HCEC 1CT (cell line): ENCODE measurements around the gene CPNE7.

ENCODE experiments used
- DNase-seq: peaks from one replicate; pipeline ENCODE4 v3.0.0-alpha.2; 2017

Gene CPNE7

GRCh38 chr16:89550421-89551007 is 25.0 kb upstream of the CPNE7 start:
- DNase-seq: no peak

GRCh38 chr16:89552329-89552728 is 23.2 kb upstream of the CPNE7 start:
- DNase-seq: no peak

GRCh38 chr16:89552913-89553312 is 22.6 kb upstream of the CPNE7 start:
- DNase-seq: no peak

GRCh38 chr16:89553733-89554132 is 21.8 kb upstream of the CPNE7 start:
- DNase-seq: no peak

GRCh38 chr16:89554343-89554742 is 21.2 kb upstream of the CPNE7 start:
- no peak for DNase-seq

GRCh38 chr16:89555265-89555664 is 20.3 kb upstream of the CPNE7 start:
- no peak for DNase-seq

GRCh38 chr16:89555780-89556179 is 19.8 kb upstream of the CPNE7 start:
- no peak for DNase-seq

GRCh38 chr16:89556750-89557689 is 18.5 kb upstream of the CPNE7 start:
- peak; percentile 43 for DNase-seq

- no peak for DNase-seq
These were observed 17.7 kb upstream of the CPNE7 start for GRCh38 chr16:89557690-89558490.

GRCh38 chr16:89560378-89561141 is 15.0 kb upstream of the CPNE7 start, which contains the start of gene RPL13:
Gene RPL13, plus strand, starts transcription at chr16:89560682. Its CDS starts 278 bp downstream, at chr16:89560960.
- peak; percentile 95 for DNase-seq

- DNase-seq: no peak
These were observed 14.2 kb upstream of the CPNE7 start for GRCh38 chr16:89561142-89561883.

- no peak for DNase-seq
These were observed 13.5 kb upstream of the CPNE7 start for GRCh38 chr16:89561884-89562599.

- no peak for DNase-seq
These were observed 12.6 kb upstream of the CPNE7 start for GRCh38 chr16:89562939-89563338.

- no peak for DNase-seq
These were observed 11.7 kb upstream of the CPNE7 start for GRCh38 chr16:89563639-89564392.

GRCh38 chr16:89564476-89565255 is 10.9 kb upstream of the CPNE7 start:
- no peak for DNase-seq

GRCh38 chr16:89565256-89565505 is 10.4 kb upstream of the CPNE7 start:
- DNase-seq: no peak

GRCh38 chr16:89565506-89566372 is 9.8 kb upstream of the CPNE7 start:
- DNase-seq: peak; percentile 30

GRCh38 chr16:89567656-89568594 is 7.6 kb upstream of the CPNE7 start:
- no peak for DNase-seq
